H9 (cell line): ENCODE data around the gene DALRD3. TPM values are rescaled to one million over a fixed set of nuclear protein-coding genes. Genes with fewer than 3 reads are reported as not detected.

Experiments
- DNase-seq: peaks from one replicate; pipeline ENCODE4 v3.0.0-alpha.2; 2017
- H2AFZ ChIP-seq: one replicate; pipeline ENCODE4 v1.6.1; 2013; ENCODE audit warnings: mild to moderate bottlenecking, low read length, control low read depth, moderate library complexity
- H2AK5ac ChIP-seq: 2 replicates; pipeline ENCODE4 v1.6.1; 2013; ENCODE audit warnings: low read length, control low read depth, mixed read lengths; ENCODE audit not compliant: insufficient read length
- H2BK120ac ChIP-seq: one replicate; pipeline ENCODE4 v1.6.1; 2013; ENCODE audit warnings: low read depth, mild to moderate bottlenecking, low read length, control low read depth, inconsistent platforms; ENCODE audit not compliant: poor library complexity, severe bottlenecking
- H2BK12ac ChIP-seq: 2 replicates; pipeline ENCODE4 v1.6.1; 2013; ENCODE audit warnings: low read length, control low read depth, mixed read lengths, low read depth; ENCODE audit not compliant: insufficient read length
- H2BK15ac ChIP-seq: 2 replicates; pipeline ENCODE4 v1.6.1; 2013; ENCODE audit warnings: low read depth, low read length, control low read depth
- H2BK20ac ChIP-seq: one replicate; pipeline ENCODE4 v1.6.1; 2013; ENCODE audit warnings: low read depth, mild to moderate bottlenecking, low read length, control low read depth, inconsistent platforms; ENCODE audit not compliant: poor library complexity, severe bottlenecking
- H2BK5ac ChIP-seq: 2 replicates; pipeline ENCODE4 v1.6.1; 2013; ENCODE audit warnings: low read length, control low read depth, mixed read lengths; ENCODE audit not compliant: insufficient read length
- H3K14ac ChIP-seq: 2 replicates; pipeline ENCODE4 v1.6.1; 2013; ENCODE audit warnings: low read length, control low read depth; ENCODE audit not compliant: insufficient read depth
- H3K18ac ChIP-seq: 2 replicates; pipeline ENCODE4 v1.6.1; 2013; ENCODE audit warnings: low read depth, mild to moderate bottlenecking, mixed read lengths, low read length, control low read depth; ENCODE audit not compliant: insufficient read length
- H3K23ac ChIP-seq: 2 replicates; pipeline ENCODE4 v1.6.1; 2013; ENCODE audit warnings: low read length, control low read depth, mixed read lengths, low read depth; ENCODE audit not compliant: insufficient read length
- H3K23me2 ChIP-seq: 2 replicates; pipeline ENCODE4 v1.6.1; 2013; ENCODE audit warnings: low read depth, mild to moderate bottlenecking, mixed read lengths, low read length, control low read depth; ENCODE audit not compliant: insufficient read length, poor library complexity, severe bottlenecking
- H3K27ac ChIP-seq: 2 replicates; pipeline ENCODE4 v1.5.1; 2013; ENCODE audit warnings: low read length, control low read depth, mixed read lengths, low read depth; ENCODE audit not compliant: insufficient read length
- H3K27me3 ChIP-seq: 2 replicates; pipeline ENCODE4 v1.6.1; 2013; ENCODE audit warnings: low read length, control low read depth, inconsistent platforms; ENCODE audit not compliant: insufficient read depth
- H3K4ac ChIP-seq: 2 replicates; pipeline ENCODE4 v1.6.1; 2013; ENCODE audit warnings: low read depth, mild to moderate bottlenecking, control low read depth, inconsistent platforms, low read length, moderate library complexity
- H3K4me1 ChIP-seq: 2 replicates; pipeline ENCODE4 v1.6.1; 2013; ENCODE audit warnings: low read length, control low read depth, inconsistent platforms; ENCODE audit not compliant: insufficient read depth
- H3K4me2 ChIP-seq: 2 replicates; pipeline ENCODE4 v1.6.1; 2013; ENCODE audit warnings: low read length, control low read depth, mixed read lengths; ENCODE audit not compliant: insufficient read length, insufficient read depth
- H3K56ac ChIP-seq: 2 replicates; pipeline ENCODE4 v1.6.1; 2013; ENCODE audit warnings: low read depth, mild to moderate bottlenecking, mixed read lengths, low read length, control low read depth; ENCODE audit not compliant: insufficient read length
- H3K79me1 ChIP-seq: 2 replicates; pipeline ENCODE4 v1.6.1; 2013; ENCODE audit warnings: low read depth, mild to moderate bottlenecking, moderate library complexity, low read length, control low read depth, inconsistent platforms; ENCODE audit not compliant: insufficient read depth, poor library complexity, severe bottlenecking
- H3K79me2 ChIP-seq: 2 replicates; pipeline ENCODE4 v1.6.1; 2013; ENCODE audit warnings: low read length, control low read depth, inconsistent platforms; ENCODE audit not compliant: insufficient read depth
- H3K9ac ChIP-seq: 2 replicates; pipeline ENCODE4 v1.6.1; 2013; ENCODE audit warnings: low read length, control low read depth, mixed read lengths; ENCODE audit not compliant: insufficient read length; ENCODE audit errors: extremely low read depth
- H3K9me3 ChIP-seq: one replicate; pipeline ENCODE4 v1.6.1; 2013; ENCODE audit warnings: low read depth, low read length, inconsistent platforms; ENCODE audit not compliant: control insufficient read depth
- H3T11ph ChIP-seq: one replicate; pipeline ENCODE4 v1.6.1; 2013; ENCODE audit warnings: mild to moderate bottlenecking, low read length, control low read depth, inconsistent platforms
- H4K20me1 ChIP-seq: one replicate; pipeline ENCODE4 v1.6.1; 2013; ENCODE audit not compliant: control insufficient read depth, insufficient read length, insufficient read depth
- H4K5ac ChIP-seq: 2 replicates; pipeline ENCODE4 v1.6.1; 2013; ENCODE audit warnings: low read depth, mild to moderate bottlenecking, mixed read lengths, low read length, control low read depth; ENCODE audit not compliant: insufficient read length
- H4K8ac ChIP-seq: replicated peaks from 2 replicates; pipeline ENCODE4 v1.6.1; 2013; ENCODE audit warnings: low read length, control low read depth, mixed read lengths, low read depth; ENCODE audit not compliant: insufficient read length
- H4K91ac ChIP-seq: 2 replicates; pipeline ENCODE4 v1.6.1; 2013; ENCODE audit warnings: low read depth, mild to moderate bottlenecking, moderate library complexity, mixed read lengths, low read length, control low read depth; ENCODE audit not compliant: insufficient read length
- H3K27ac Mint-ChIP-seq, 3 experiments: 2 replicates in 2 of 3; 3 replicates in 1 of 3; pipeline ENCODE4 v1.8.0; 2020 to 2021; ENCODE audit warnings: mixed read lengths in 3 of 3, mild to moderate bottlenecking in 1 of 3, moderate library complexity in 1 of 3
- H3K27me3 Mint-ChIP-seq: 2 replicates; pipeline ENCODE4 v1.8.0; 2021; ENCODE audit warnings: low read depth, mild to moderate bottlenecking, moderate library complexity, mixed read lengths
- H3K36me3 Mint-ChIP-seq, 3 experiments: 2 replicates in 2 of 3; 3 replicates in 1 of 3; pipeline ENCODE4 v1.8.0; 2020 to 2021; ENCODE audit warnings: low read depth in 3 of 3, mixed read lengths in 3 of 3; ENCODE audit not compliant: insufficient read depth in 1 of 3
- H3K4me1 Mint-ChIP-seq, 2 experiments: 2 replicates each; pipeline ENCODE4 v1.8.0; 2020; ENCODE audit warnings: mixed read lengths in 2 of 2
- H3K4me3 Mint-ChIP-seq, 2 experiments: 2 replicates in 1 of 2; 3 replicates in 1 of 2; pipeline ENCODE4 v1.8.0; 2020 to 2021; ENCODE audit warnings: mild to moderate bottlenecking in 2 of 2, mixed read lengths in 2 of 2, moderate library complexity in 1 of 2
- H3K9me3 Mint-ChIP-seq, 2 experiments: 2 replicates in 1 of 2; 3 replicates in 1 of 2; pipeline ENCODE4 v1.8.0; 2020; ENCODE audit warnings: mild to moderate bottlenecking in 2 of 2, mixed read lengths in 2 of 2, moderate library complexity in 1 of 2
- CTCF ChIP-seq: fragments of 200-600 bp; sonication (generic); conservative IDR thresholded peaks from 3 replicates; pipeline ENCODE4 v1.8.0; 2021; ENCODE audit warnings: antibody characterized with exemption, mild to moderate bottlenecking
- WGBS: extraction: QIAGEN DNeasy Blood & Tissue Kit; methylation state at CpG from one replicate; pipeline ENCODE4 v1.1.7; 2013; ENCODE audit warnings: missing lambda C conversion rate, low lambda C conversion rate, mixed read lengths; ENCODE audit not compliant: insufficient read length; ENCODE audit errors: extremely low coverage; 5-methylcytosine and 5-hydroxymethylcytosine counted together
- total RNA-seq: library from RNA; stranded (reverse); gene quantifications from 2 replicates; pipeline ENCODE4 v1.2.1, GENCODE V29; 2021

Gene DALRD3
- total RNA-seq, 1 experiment from 2014 or later: 32.3 TPM

- Histone ChIP-seq H2BK120ac (no peak overlapping the region), H2BK5ac (no peak overlapping the region), H2BK15ac (no peak overlapping the region), H3K18ac (no peak overlapping the region), H4K8ac (no peak overlapping the region), H3K27me3 (no peaks in the 10 kb centered on the region), H3T11ph (no peak overlapping the region), H3K79me2 (peaks cover 3% of the 10 kb centered on the region; the same call in 1 of the 2 replicates), H3K23ac (no peak overlapping the region), H4K91ac (no peak overlapping the region), H4K5ac (no peak overlapping the region), H3K56ac (no peak overlapping the region), H3K27ac (no peak overlapping the region), H4K20me1 (no peaks in the 10 kb centered on the region), H3K14ac (no peak overlapping the region), H3K9me3 (no peaks in the 10 kb centered on the region), H3K4ac (no peak overlapping the region), H3K9ac (no peak overlapping the region), H2BK20ac (no peak overlapping the region), H3K4me2 (no peak overlapping the region), H2AFZ (no peak overlapping the region), H3K79me1 (no peaks in the 10 kb centered on the region), H2AK5ac (no peak overlapping the region), H3K23me2 (peaks cover 6% of the 10 kb centered on the region), H3K4me1 (no peaks in the 10 kb centered on the region), H2BK12ac (no peak overlapping the region)
- H3K27me3 Mint-ChIP-seq: no peaks in the 10 kb centered on the region
- TF ChIP-seq CTCF: peak; percentile 82
- H3K4me3 Mint-ChIP-seq: peak overlapping the region in 1 of 2 experiments; percentile 34; a peak in 2 of 5 replicates
- H3K9me3 Mint-ChIP-seq: no peaks in the 10 kb centered on the region
- peaks cover 25 to 64% (median 56%) of the 10 kb centered on the region in 3 experiments for H3K36me3 Mint-ChIP-seq
- H3K27ac Mint-ChIP-seq: no peak overlapping the region
- WGBS: no CpG with 5 or more reads among the region's 24 CpGs
- peaks cover 11 to 14% of the 10 kb centered on the region in 2 experiments for H3K4me1 Mint-ChIP-seq
- DNase-seq: peak; percentile 89
These were observed 4.4 kb downstream of the DALRD3 start for GRCh38 chr3:49013738-49014660.
